K562 (cell line): ENCODE data around the gene TRAPPC2L. TPM values are rescaled to one million over a fixed set of nuclear protein-coding genes. Genes with fewer than 3 reads are reported as not detected.

Experiments used
- ATAC-seq: fragments of 200-7000 bp; cut with Tn5 transposase; 3 replicates; pipeline ENCODE4 v1.9.1; 2020; ENCODE audit warnings: moderate library complexity
- BruUV-seq: library from RNA; stranded (reverse); fragments of 400-500 nt; replicated peaks from 2 replicates; lab custom pipeline; 2021; lab: Mats Ljungman, UMichigan
- CTCF ChIA-PET: fragments of 300-600 bp; formaldehyde crosslinking; extraction: SDS; loops from one replicate; lab custom pipeline; 2021; ENCODE audit warnings: low intra/inter-chr PET ratio; lab: Yijun Ruan, JAX
- POLR2A ChIA-PET: fragments of 300-600, 350-650 bp; sonication (Branson Sonifier 250); formaldehyde crosslinking; extraction: SDS; loops from one replicate; lab custom pipeline; 2021; ENCODE audit warnings: antibody characterized with exemption, inconsistent platforms; lab: Yijun Ruan, JAX
- DNase-seq, 4 experiments: peaks; one replicate each; pipeline versions ENCODE4 v3.0.0 to v3.0.0-alpha.2; 2011 to 2018; ENCODE audit warnings: low spot score in 3 of 4, mixed read lengths in 3 of 4; ENCODE audit errors: extremely low read depth in 1 of 4
- FAIRE-seq: peaks from 2 replicates; lab custom pipeline; 2011; peaks lifted over from hg19 to GRCh38; lab: Jason Lieb, UNC
- H2AFZ ChIP-seq: 2 replicates; pipeline ENCODE4 v1.6.0; 2011; ENCODE audit warnings: low read depth, low read length, control low read depth, inconsistent platforms
- H3K27ac ChIP-seq: fragments of 200-600 bp; 3 replicates; pipeline ENCODE4 v1.8.0; 2011; ENCODE audit warnings: low read depth, mild to moderate bottlenecking, control low read depth, inconsistent platforms, low read length, moderate library complexity, mixed read lengths; ENCODE audit errors: extremely low read depth
- H3K27me3 ChIP-seq, 2 experiments: fragments of 300-600 bp in 1 of 2; 2 replicates in 1 of 2; 3 replicates in 1 of 2; pipeline versions ENCODE4 v1.6.0 to v1.8.0; 2011; ENCODE audit warnings: inconsistent platforms in 2 of 2, low read length in 2 of 2, mild to moderate bottlenecking in 1 of 2, mixed read lengths in 1 of 2, moderate library complexity in 1 of 2; ENCODE audit not compliant: control insufficient read depth in 2 of 2, insufficient read depth in 2 of 2
- H3K36me3 ChIP-seq: fragments of 300-600 bp; 3 replicates; pipeline ENCODE4 v1.8.0; 2011; ENCODE audit warnings: mild to moderate bottlenecking, low read length, inconsistent platforms; ENCODE audit not compliant: control insufficient read depth, insufficient read depth
- H3K4me1 ChIP-seq, 2 experiments: fragments of 200-600 bp in 1 of 2; replicated peaks in 1 of 2; 2 replicates in 1 of 2; 3 replicates in 1 of 2; pipeline versions ENCODE4 v1.5.1 to v1.8.0; 2011; ENCODE audit warnings: inconsistent platforms in 2 of 2, low read length in 2 of 2, mild to moderate bottlenecking in 1 of 2, mixed read lengths in 1 of 2, moderate library complexity in 1 of 2; ENCODE audit not compliant: control insufficient read depth in 2 of 2, insufficient read depth in 2 of 2
- H3K4me2 ChIP-seq: 2 replicates; pipeline ENCODE4 v1.6.1; 2011; ENCODE audit warnings: low read length, control low read depth, inconsistent platforms, mixed read lengths; ENCODE audit not compliant: insufficient read depth
- H3K4me3 ChIP-seq: fragments of 200-600 bp; sonication (generic), shearing (Covaris generic); 2 replicates; pipeline ENCODE4 v1.5.1; 2016; ENCODE audit warnings: control low read depth, inconsistent platforms
- H3K79me2 ChIP-seq: fragments of 200-600 bp; 3 replicates; pipeline ENCODE4 v1.8.0; 2011; ENCODE audit warnings: low read length, inconsistent platforms; ENCODE audit not compliant: control insufficient read depth, insufficient read depth
- H3K9ac ChIP-seq, 2 experiments: 2 replicates each; pipeline versions ENCODE4 v1.6.0 to v1.6.1; 2011; ENCODE audit warnings: low read depth in 2 of 2, low read length in 2 of 2, control low read depth in 1 of 2, inconsistent platforms in 1 of 2, mild to moderate bottlenecking in 1 of 2, mixed read lengths in 1 of 2; ENCODE audit not compliant: insufficient read depth in 1 of 2
- H3K9me1 ChIP-seq: one replicate; pipeline ENCODE4 v1.6.0; 2011; ENCODE audit warnings: inconsistent platforms, mild to moderate bottlenecking, low read length, moderate library complexity; ENCODE audit not compliant: control insufficient read depth, insufficient read depth
- H3K9me3 ChIP-seq: replicated peaks from 2 replicates; pipeline ENCODE4 v1.5.1; 2011; ENCODE audit warnings: low read depth, low read length, inconsistent platforms; ENCODE audit not compliant: control insufficient read depth, insufficient read depth
- H4K20me1 ChIP-seq: replicated peaks from 2 replicates; pipeline ENCODE4 v1.6.1; 2011; ENCODE audit warnings: low read length, inconsistent platforms, mixed read lengths; ENCODE audit not compliant: control insufficient read depth, insufficient read depth
- CCNT2 ChIP-seq: IDR thresholded peaks from 2 replicates; pipeline ENCODE4 v1.6.1; 2011; ENCODE audit warnings: borderline replicate concordance, low read depth, mild to moderate bottlenecking, moderate library complexity, mixed read lengths, low read length; ENCODE audit not compliant: insufficient read length; ENCODE audit errors: extremely low read depth
- ETV5 ChIP-seq: sonication (generic); formaldehyde crosslinking; IDR thresholded peaks from 2 replicates; pipeline ENCODE4 v1.4.0; 2020; ENCODE audit warnings: low read depth, mild to moderate bottlenecking, missing genetic modification reagents
- MEF2D ChIP-seq: conservative IDR thresholded peaks from 2 replicates; pipeline ENCODE4 v1.6.1; 2016; ENCODE audit warnings: low read depth, missing genetic modification characterization, missing compliant biosample characterization
- NBN ChIP-seq: fragments of 450-650 bp; IDR thresholded peaks from 2 replicates; pipeline ENCODE4 v1.6.1; 2016; ENCODE audit warnings: low read depth, mild to moderate bottlenecking
- PHF20 ChIP-seq: fragments of 450-650 bp; IDR thresholded peaks from 2 replicates; pipeline ENCODE4 v1.6.1; 2018; ENCODE audit not compliant: partially characterized antibody
- POLR2G ChIP-seq: fragments of 200-400 bp; formaldehyde crosslinking; IDR thresholded peaks from 2 replicates; pipeline ENCODE4 v1.6.1; 2017; ENCODE audit warnings: low read depth, mild to moderate bottlenecking, antibody characterized with exemption, low read length, moderate library complexity
- RERE ChIP-seq: sonication (generic); formaldehyde crosslinking; IDR thresholded peaks from 2 replicates; pipeline ENCODE4 v1.8.0; 2023; ENCODE audit warnings: missing genetic modification reagents, mild to moderate bottlenecking, borderline replicate concordance
- ZNF174 ChIP-seq: fragments of 250-450 bp; sonication (Bioruptor Pico); IDR thresholded peaks from 2 replicates; pipeline ENCODE4 v1.4.0; 2020; ENCODE audit warnings: mild to moderate bottlenecking
- ZNF253 ChIP-seq: fragments of 250-450 bp; sonication (Bioruptor Pico); conservative IDR thresholded peaks from 2 replicates; pipeline ENCODE4 v1.6.1; 2021; ENCODE audit warnings: mild to moderate bottlenecking
- ZNF431 ChIP-seq: sonication (generic); formaldehyde crosslinking; IDR thresholded peaks from 2 replicates; pipeline ENCODE4 v1.8.0; 2022; ENCODE audit warnings: mild to moderate bottlenecking, missing genetic modification reagents
- ZNF561 ChIP-seq: fragments of 450-650 bp; formaldehyde crosslinking; conservative IDR thresholded peaks from 2 replicates; pipeline ENCODE4 v1.4.0; 2020; ENCODE audit warnings: mild to moderate bottlenecking, moderate library complexity
- WGBS: fragments of 100-300 bp; shearing (Covaris generic); methylation state at CpG from one replicate; pipeline ENCODE4 v1.1.6; 2016; ENCODE audit warnings: low coverage, mixed read lengths; ENCODE audit not compliant: insufficient coverage; ENCODE audit errors: missing lambda C conversion rate; 5-methylcytosine and 5-hydroxymethylcytosine counted together
- in situ Hi-C: fragments of 300-500 bp; cut with MboI; formaldehyde crosslinking; loops from 4 replicates; pipeline ENCODE4 v1.15.0; 2018; ENCODE audit warnings: inconsistent platforms, mixed read lengths
- intact Hi-C: fragments of 100-400 bp; cut with micrococcal nuclease; formaldehyde crosslinking; loops from 2 replicates; pipeline ENCODE4 v1.14.2; 2022
- polyA plus RNA-seq, 8 experiments: library from polyadenylated mRNA; depleted of rRNA in 4 of 8; stranded (reverse) in 5 of 8; unstranded in 3 of 8; fragments of >200 nt; fragmentation: Nextera tagmentation in 2 of 8; fragmentation: Illumina TruSeq in 1 of 8; extraction: Ambion mirVana in 2 of 8; extraction: Trizol in 1 of 8; gene quantifications; 2 replicates each; pipeline versions ENCODE4 v1.2.1 to v1.2.3, GENCODE V29; 2011 to 2014; ENCODE audit warnings: inconsistent platforms in 1 of 8, missing spikeins in 1 of 8
- total RNA-seq, 7 experiments: library from RNA; depleted of rRNA in 6 of 7; stranded (reverse); fragments of >200 nt in 6 of 7; fragmentation: Illumina TruSeq in 2 of 7; extraction: Trizol in 2 of 7; gene quantifications; 2 replicates each; pipeline versions ENCODE4 v1.2.1 to v1.2.3, GENCODE V29; 2011 to 2021; ENCODE audit warnings: low replicate concordance in 1 of 7

Gene TRAPPC2L
- total and polyA plus RNA-seq, 9 of the 15 experiments (the other 6 are each of a cell fraction or from before 2014, with no cell fraction given), result 60.4 to 398 (median 97.5) TPM

GRCh38 chr16:88880226-88881006, 23.5 kb downstream of the TRAPPC2L start (continued):
- TF ChIP-seq ZNF253 (no peak), PHF20 (no peak), ZNF561 (no peak)

GRCh38 chr16:88881007-88881615, 24.2 kb downstream of the TRAPPC2L start:
- H3K9ac ChIP-seq, result no peak overlapping the region; a peak in 1 of 4 replicates
- no peaks in the 10 kb centered on the region for H3K27me3 ChIP-seq
- CTCF ChIA-PET, result no interaction called here
- no peaks in the 10 kb centered on the region for H4K20me1 ChIP-seq
- peaks cover 0 to 78% of the 10 kb centered on the region in 2 experiments; a peak in 2 of 5 replicates for H3K4me1 ChIP-seq
- H3K9me1 ChIP-seq, result no peaks in the 10 kb centered on the region
- no TSS peak for BruUV-seq
- ATAC-seq (no peak), DNase-seq (no peak), FAIRE-seq (no peak)
- WGBS, result 99% methylated on average over 14 of the region's 46 CpGs
- 0 out of 3 replicates have a peak, but pooled peaks cover 4% of the 10 kb centered on the region for H3K79me2 ChIP-seq
- H3K9me3 ChIP-seq, result no peaks in the 10 kb centered on the region
- no peak overlapping the region for H2AFZ ChIP-seq
- H3K4me2 ChIP-seq, result no peak overlapping the region
- H3K27ac ChIP-seq, result no peak overlapping the region
- POLR2A ChIA-PET, result interaction anchor here (0.5 to 0.6 kb wide), 2 partner anchors 24 to 209 kb away, joined by 3 to 4 read pairs; no protein-coding TSS in a partner anchor
- intact Hi-C loops (no loop called here), in situ Hi-C loops (no loop called here)
- H3K4me3 ChIP-seq, result no peak overlapping the region
- peaks cover 100% of the 10 kb centered on the region for H3K36me3 ChIP-seq
- peak; percentile 72 for TF ChIP-seq POLR2G
- no peak for TF ChIP-seq NBN
- no peak for TF ChIP-seq ETV5 (CRISPR knock-in tag)
- TF ChIP-seq RERE (CRISPR knock-in tag), result no peak
- no peak for TF ChIP-seq ZNF431
- TF ChIP-seq MEF2D (tag), result no peak
- TF ChIP-seq ZNF174 (CRISPR knock-in tag), result no peak
- TF ChIP-seq CCNT2, result peak; percentile 16
